ENCODE data around the gene PRKAR2B.
"Not testable (repeated sequence)": the region's sequence is repeated elsewhere in the genome, so short reads cannot be mapped to it uniquely, and the experiment has no call there.

Gene PRKAR2B

GRCh38 chr7:107080099-107080505 lies 35.6 kb downstream of the PRKAR2B start:
- DNase-seq, result no peak

DNA sequence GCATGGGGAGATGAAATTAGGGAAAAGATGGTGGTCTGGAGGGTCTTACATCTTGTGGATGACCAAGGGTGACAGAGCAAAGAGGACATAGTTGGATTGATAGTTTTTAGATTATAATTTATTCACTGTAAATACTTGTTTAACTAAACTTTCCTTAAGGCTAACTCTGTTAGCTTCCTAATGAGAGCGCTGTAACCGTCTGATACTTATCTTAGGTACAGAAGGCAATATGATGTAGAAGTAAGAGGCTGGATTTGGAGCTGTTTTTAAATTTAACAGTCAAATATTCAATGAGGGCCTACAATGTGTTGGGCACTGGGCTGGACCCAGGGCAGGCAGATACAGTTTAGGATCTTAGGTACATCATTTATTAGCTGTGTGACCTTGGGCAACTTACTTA lies 36.0 kb downstream of the PRKAR2B start:
- DNase-seq, result no peak

- DNase-seq, result no peak
These were observed 40.7 kb downstream of the PRKAR2B start for GRCh38 chr7:107085180-107085579.

- no peak for DNase-seq
These were observed 45.1 kb downstream of the PRKAR2B start for GRCh38 chr7:107089627-107090026.

GRCh38 chr7:107090457-107090856 lies 46.0 kb downstream of the PRKAR2B start:
- DNase-seq, result no peak

DNA sequence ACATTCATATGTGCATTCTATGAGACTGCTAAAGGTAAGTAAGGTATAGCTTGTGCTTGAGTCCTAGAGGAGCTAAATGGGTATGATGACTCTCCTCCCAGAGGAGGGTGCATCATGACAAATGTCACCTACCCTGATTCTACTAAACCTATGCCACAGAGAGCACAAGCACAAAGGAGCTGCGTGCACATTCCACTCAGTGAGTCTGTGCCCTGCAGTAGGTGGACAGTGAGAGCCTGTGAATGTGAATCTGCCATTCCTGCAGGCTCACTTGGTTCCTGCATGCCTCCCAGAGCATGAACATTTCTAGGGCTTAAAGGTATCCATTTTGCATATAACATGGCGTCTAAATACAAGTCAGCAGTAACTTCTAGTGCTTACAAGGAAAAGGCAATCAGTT lies 46.8 kb downstream of the PRKAR2B start:
- no peak for DNase-seq

DNA sequence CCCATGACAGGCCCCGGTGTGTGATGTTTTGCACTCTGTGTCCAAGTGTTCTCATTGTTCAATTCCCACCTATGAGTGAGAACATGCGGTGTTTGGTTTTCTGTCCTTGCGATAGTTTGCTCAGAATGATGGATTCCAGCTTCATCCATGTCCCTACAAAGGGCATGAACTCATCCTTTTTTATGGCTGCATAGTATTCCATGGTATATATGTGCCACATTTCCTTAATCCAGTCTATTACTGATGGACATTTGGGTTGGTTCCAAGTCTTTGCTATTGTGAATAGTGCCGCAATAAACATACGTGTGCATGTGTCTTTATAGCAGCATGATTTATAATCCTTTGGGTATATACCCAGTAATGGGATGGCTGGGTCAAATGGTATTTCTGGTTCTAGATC lies 49.2 kb downstream of the PRKAR2B start:
- DNase-seq, result not testable (repeated sequence)

DNA sequence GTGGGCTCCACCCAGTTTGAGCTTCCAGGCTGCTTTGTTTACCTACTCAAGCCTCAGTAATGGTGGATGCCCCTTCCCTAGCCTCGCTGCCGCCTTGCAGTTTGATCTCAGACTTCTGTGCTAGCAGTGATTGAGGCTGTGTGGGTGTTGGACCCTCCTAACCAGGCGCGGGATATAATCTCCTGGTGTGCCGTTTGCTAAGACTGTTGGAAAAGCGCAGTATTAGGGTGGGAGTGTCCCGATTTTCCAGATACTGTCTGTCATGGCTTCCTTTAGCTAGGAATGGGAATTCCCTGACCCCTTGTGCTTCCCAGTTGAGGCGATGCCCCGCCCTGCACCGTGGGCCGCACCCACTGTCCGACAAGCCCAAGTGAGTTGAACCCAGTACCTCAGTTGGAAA lies 54.6 kb downstream of the PRKAR2B start:
- DNase-seq, result not testable (repeated sequence)

- no peak for DNase-seq
These were observed 56.3 kb downstream of the PRKAR2B start for GRCh38 chr7:107100824-107101223.

GRCh38 chr7:107103369-107103768 lies 58.9 kb downstream of the PRKAR2B start:
- DNase-seq, result no peak

GRCh38 chr7:107104801-107105200 lies 60.3 kb downstream of the PRKAR2B start:
- DNase-seq, result no peak

DNA sequence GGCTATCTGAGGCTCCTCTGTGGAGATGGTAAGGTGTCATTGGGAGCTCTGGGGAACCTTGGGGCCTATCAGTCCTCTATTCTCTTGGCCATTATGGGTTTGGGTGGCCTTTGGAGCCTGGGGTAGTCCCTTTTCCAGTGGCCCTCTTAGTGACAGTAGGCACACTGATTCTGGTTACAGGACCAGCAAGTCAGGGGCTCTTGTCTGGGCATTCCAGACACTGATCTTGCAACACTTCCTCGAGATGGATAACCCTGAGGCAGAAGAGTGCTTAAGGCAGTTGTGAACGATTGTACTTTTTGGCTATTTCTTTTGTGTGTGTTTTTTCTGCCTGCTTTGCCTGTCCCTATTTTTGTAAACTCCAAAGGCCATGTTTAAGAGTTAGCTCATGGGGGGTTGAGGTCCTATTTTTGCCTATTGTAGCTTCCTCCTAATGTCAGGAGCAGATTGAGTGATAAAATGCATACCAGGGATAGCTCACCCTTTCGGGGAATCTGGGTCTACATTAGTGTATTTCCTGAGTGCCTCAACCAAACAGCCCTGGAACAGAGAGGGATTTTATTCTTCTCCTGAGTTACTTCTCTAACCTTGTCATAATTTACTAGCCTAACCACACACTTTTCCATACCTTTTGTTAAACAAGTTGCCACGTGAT lies 61.2 kb downstream of the PRKAR2B start:
- DNase-seq, result no peak

GRCh38 chr7:107108793-107109371 lies 64.4 kb downstream of the PRKAR2B start:
- no peak for DNase-seq

DNA sequence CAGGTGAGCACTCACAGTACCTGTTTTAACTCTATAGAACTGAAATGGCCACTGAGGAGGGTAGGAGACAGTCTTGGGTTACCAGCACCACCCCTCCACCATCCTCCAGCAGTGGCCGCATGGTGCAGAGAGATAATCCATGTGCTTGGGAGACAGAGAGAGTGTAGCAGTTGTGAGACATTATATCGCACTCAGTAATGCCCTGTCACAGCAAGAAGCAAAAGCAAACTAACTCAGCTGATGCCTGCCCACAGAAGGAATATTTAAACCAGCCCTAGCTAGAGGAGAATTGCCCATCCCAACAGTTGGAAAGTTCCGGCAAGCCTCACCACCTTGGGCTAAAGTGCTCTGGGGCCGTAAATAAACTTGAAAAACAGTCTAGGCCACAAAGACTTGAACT lies 65.5 kb downstream of the PRKAR2B start:
- DNase-seq, result no peak

DNA sequence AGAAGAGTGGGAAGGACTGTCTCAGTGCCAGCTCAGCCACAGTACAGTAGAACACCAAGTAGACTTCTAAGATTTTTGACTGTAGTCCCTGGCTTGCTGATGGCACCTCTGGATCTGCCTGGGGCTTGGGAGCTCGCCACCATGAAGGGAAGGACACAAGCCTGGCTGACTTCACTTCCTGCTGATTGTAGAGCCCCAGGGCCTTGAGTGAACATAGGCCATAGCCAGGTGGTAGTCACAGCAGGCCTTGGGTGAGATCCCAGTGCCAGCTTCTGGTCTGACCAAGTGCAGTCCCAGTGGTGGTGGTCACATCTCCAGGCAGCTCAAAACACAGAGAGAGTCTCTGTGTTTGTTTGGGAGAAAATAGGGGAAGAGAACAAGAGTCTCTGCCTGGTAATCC lies 66.7 kb downstream of the PRKAR2B start:
- no peak for DNase-seq

GRCh38 chr7:107113866-107114265 lies 69.4 kb downstream of the PRKAR2B start:
- DNase-seq, result no peak

- DNase-seq, result no peak
These were observed 70.6 kb downstream of the PRKAR2B start for GRCh38 chr7:107115114-107115513.

- DNase-seq, result no peak
These were observed 71.4 kb downstream of the PRKAR2B start for GRCh38 chr7:107115762-107116540.

- DNase-seq, result no peak
These were observed 73.8 kb downstream of the PRKAR2B start for GRCh38 chr7:107118109-107118900.

DNA sequence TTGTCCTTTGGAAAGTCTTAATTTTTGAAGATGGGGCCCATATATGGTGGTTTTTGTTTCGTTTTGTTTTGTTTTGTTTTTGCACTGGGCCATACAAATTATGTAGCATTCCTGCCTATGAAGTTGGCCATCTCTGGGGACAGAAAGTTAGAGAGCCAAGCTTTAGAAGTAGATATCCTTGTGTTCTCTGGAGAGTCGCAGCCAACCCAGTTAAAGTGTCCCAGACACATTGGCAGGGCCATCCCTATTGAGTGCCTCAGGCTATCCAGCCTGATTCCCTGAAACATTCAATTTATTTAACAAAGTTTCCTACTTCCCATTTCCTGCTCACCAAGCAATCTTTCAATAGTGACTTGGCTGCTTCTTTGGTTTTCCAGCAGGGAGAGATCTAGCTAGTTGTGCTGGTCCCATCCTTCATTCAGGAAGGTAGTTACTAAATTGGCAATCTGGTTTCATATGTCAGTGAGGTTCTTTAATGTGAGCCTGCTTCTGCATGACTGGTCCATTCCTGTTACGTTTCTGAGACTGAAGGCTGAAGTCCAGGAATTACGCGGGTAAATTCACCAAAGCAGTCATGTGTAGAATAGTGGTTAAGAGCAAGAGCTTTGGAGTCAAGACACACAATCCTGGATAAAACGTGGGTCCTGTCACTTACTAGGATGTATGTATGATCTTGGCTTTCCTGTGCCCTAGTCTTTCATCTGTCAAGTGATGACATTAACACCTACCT lies 75.0 kb downstream of the PRKAR2B start:
- DNase-seq, result no peak

DNA sequence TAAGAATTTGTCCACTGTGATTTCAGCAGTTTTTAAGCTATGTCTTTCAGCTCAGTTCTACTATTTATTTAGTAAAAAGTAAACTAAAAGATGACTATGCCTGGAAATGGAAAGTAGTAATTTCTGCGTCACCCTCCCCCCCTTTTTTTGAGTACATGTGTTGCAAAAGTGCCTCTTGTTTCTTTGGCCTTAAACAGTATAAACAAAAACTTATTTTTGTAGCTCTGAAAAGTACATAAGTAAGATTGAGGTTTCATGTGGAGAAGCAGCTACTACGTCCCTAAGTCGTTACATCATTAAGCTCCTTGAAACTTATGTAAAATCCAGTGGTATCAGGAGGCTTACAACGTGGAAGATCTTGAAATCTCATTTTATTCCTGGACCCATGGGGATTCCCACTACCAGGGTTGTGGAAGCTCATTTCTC lies 78.0 kb downstream of the PRKAR2B start:
- DNase-seq, result no peak

DNA sequence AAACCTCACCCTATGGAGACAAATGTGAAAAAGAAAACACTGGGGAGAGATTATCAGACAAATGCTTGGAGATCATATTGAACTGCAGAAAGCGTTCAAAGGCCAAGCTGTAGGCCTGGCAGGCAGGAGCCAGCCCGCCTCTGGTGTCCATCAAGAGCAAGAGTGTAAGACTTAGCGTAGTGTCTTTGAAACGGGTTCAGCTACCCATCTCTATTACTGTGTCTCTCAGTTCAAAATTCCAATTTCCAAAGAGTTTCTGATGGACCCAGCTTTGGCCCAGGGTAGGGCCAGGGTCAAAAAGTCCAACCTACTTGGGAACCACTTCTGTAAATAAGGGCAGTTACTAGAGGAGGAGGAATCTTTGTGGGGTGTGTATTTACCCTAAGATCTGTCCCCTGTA lies 78.9 kb downstream of the PRKAR2B start:
- no peak for DNase-seq

DNA sequence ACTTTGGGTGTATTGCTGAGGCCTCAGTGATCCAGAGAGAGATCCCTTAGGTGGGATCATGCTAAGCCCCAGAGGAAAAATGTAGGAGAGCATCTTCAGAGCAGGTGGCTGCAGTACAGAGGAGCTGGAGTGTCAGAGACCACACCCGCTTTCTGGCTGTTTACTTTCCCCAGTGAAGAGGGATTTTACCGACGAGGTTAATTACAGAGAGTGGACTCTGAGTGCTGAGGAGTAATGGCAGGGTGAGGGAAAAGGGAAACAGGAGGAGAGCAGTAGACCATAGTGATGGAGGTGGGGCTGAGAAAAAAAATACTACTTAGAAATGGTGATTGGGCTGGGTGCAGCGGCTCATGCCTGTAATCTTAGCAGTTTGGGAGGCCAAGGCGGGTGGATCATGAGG lies 81.0 kb downstream of the PRKAR2B start:
- DNase-seq, result no peak
